Iris pigment epithelial cell (primary cell): ENCODE results near the gene ARHGAP45.
A peak's percentile ranks its signal among the peaks of the same experiment; 100 is the strongest.
"Not testable (repeated sequence)": the region's sequence is repeated elsewhere in the genome, so short reads cannot be mapped to it uniquely, and the experiment has no call there.

ENCODE experiments used
- DNase-seq: peaks from one replicate; pipeline ENCODE4 v3.0.0-alpha.2; 2011; ENCODE audit warnings: low read depth

The ARHGAP45 gene

GRCh38 chr19:1118999-1119398 lies 52.0 kb downstream of the ARHGAP45 start:
- DNase-seq: no peak

GRCh38 chr19:1119475-1120217 lies 52.7 kb downstream of the ARHGAP45 start:
- DNase-seq: no peak

- no peak for DNase-seq
These were observed 54.4 kb downstream of the ARHGAP45 start for GRCh38 chr19:1121395-1121794.

DNA sequence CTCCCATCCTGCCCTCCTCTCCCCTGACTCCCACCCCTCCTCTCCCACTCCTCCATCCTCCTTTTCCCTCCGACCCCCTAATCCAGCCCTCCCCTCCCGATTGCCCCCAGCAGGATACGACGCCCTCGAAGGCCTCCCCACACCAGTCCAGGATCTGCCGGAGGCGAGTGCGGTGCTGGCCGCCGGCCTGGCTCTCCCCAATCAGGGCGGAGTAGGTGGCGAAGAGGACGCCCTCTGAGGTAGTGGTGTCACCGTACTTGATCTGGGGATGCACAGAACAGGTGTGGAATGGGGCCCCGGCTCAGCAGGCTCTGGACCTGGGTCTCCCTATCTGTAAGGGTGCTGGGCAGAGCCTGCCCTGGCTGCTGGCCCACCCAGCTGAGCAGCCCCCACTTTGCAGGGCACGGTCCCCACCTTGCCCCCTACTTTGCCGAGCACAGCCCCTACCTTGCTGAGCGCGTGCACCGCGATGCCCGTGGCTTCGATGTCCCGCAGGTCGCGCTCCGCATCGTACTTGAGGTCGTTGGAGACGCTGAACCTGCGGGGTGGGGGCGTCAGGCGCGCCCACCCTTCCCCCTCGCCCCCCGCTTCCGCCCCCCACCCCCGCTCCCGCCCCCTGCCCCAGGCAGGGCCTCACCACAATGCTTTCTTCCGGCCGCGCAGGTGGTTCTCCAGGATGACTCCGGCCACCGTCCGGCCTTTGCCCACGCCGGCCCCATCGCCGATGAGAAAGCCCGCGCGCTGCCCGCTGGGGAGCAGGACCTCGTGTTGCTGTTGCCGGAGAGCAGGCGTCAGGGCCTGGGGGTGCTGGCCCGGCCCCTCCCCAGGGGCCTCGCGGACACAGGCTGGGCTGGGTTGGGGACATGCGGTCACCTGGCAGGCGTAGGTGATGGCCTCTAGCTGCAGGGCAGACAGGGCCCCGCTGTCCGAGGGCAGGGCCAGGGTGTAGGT lies 55.3 kb downstream of the ARHGAP45 start:
- no peak for DNase-seq

- peak; percentile 84 for DNase-seq
These were observed 56.0 kb downstream of the ARHGAP45 start for GRCh38 chr19:1122972-1123363.

- DNase-seq: no peak
These were observed 56.4 kb downstream of the ARHGAP45 start for GRCh38 chr19:1123381-1123780.

DNA sequence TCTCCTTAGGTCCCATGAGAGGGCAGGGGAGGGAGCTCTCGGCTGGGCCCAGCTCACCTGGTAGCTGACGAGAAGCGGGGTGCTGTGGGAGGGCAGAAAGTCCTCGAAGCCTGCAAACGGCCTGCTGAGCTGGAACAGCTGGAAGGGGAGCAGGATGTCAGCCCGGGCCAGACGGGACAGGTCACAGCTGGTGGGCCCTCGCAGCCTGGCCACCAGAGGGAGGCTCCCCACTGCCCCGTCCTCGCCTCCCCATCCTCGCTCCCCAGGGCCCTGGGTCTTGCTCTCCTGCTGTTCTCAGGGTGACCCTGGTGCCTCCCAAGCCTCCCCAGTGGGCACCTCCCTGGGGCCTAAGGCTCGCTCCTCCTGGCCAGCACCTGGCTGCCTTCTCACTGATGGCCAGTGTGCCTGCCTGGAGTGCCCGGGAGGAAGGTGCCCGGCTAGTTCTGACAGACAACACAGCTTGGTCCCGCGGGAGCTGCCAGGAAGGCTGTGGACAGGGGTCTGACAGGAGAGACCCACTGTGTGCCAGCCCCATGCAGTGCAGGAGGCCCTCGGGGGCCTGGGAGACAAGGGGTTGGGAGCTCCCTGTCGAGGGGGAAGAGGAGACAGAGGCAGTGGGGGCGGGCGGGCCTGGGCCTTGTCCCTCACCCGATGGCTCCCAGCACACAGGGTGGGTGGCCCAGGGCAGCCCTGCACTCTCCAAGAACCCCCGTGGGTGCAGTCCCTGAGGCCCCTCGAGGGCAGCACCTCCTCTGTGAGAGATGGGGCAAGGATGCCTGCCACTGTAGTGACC lies 57.1 kb downstream of the ARHGAP45 start:
- no peak for DNase-seq

- DNase-seq: no peak
These were observed 58.9 kb downstream of the ARHGAP45 start for GRCh38 chr19:1125601-1126467.

GRCh38 chr19:1126984-1127760 lies 60.2 kb downstream of the ARHGAP45 start:
- DNase-seq: no peak

GRCh38 chr19:1128106-1128505 lies 61.1 kb downstream of the ARHGAP45 start:
- no peak for DNase-seq

DNA sequence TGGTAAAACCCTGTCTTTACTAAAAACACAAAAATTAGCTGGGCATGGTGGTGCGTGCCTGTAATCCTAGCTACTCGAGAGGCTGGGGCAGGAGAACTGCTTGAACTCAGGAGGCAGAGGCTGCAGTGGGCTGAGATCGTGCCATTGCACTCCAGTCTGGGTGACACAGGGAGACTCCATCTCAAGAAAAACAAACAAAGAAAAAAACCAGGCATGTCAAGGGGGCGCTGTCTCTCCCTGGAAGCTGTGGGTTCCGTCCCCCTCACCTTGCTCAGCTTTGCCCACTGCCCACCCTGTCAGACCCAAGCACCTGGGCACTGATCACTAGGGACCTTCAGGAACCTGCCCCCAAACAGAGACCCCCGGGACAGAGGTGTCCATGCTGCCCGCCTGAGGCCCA lies 62.1 kb downstream of the ARHGAP45 start:
- not testable (repeated sequence) for DNase-seq

DNA sequence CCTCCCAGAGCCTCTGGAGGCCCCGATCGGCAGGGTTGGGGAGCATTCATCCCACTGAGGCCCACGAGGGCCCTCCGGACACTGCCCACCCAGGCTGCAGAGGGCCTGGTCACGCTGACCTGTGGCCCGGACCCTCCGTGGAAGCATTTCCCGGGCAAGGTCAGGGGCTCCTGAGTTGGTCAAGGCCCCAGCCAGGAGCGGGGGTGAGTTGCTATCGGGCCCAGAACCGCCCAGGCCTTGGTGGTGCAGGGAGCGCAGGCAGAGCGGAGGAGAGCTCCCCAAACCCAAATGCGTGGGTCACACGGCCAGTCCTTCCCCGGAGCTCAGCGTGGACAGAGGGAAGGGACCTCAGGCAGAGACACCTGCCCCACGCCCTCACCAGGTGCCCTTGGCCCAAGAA lies 62.6 kb downstream of the ARHGAP45 start:
- no peak for DNase-seq

GRCh38 chr19:1130771-1131717 lies 64.1 kb downstream of the ARHGAP45 start:
- DNase-seq: no peak

- DNase-seq: peak; percentile 96
These were observed 65.0 kb downstream of the ARHGAP45 start for GRCh38 chr19:1131718-1132551.

- no peak for DNase-seq
These were observed 65.8 kb downstream of the ARHGAP45 start for GRCh38 chr19:1132552-1133383.

DNA sequence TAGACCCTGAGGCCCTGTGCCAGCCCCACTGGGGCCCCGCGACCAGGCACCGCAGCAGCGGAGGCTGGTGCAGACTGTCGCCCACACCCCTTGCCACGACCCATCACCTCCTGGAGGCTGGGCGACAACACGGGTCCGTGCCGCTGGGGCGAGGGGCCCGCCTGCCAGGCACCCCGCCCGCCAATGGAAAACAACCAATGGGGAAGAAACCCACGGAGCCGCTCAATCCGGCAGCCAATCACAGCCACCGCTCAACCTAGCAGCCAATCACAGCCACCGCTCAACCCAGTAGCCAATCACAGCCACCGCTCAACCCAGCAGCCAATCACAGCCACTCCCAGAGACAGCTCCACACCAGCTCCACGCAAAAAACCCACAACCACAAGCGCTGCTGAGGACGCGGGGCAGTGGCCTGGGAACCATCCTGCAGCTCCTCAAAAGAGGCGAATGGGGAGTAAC lies 66.5 kb downstream of the ARHGAP45 start:
- no peak for DNase-seq

GRCh38 chr19:1134431-1134830 lies 67.5 kb downstream of the ARHGAP45 start:
- peak; percentile 64 for DNase-seq
